ENCODE results near the gene NCKAP5.

- TF ChIP-seq CTCF (IDR thresholded peaks at IDR 0.05; ENCODE audit: low read length): no peak
- no peak for TF ChIP-seq EZH2 (IDR thresholded peaks at IDR 0.05; ENCODE audit: borderline replicate concordance, low read length)
Observed at GRCh38 chr2:133167223-133167622, 401.0 kb downstream of the NCKAP5 start.
